H9 (cell line): ENCODE results near the gene PAMR1. TPM values are rescaled to one million over a fixed set of nuclear protein-coding genes. Genes with fewer than 3 reads are reported as not detected.

Experiments used
- DNase-seq: peaks from one replicate; pipeline ENCODE4 v3.0.0-alpha.2; 2017
- H2AFZ ChIP-seq: one replicate; pipeline ENCODE4 v1.6.1; 2013; ENCODE audit warnings: mild to moderate bottlenecking, low read length, control low read depth, moderate library complexity
- H2AK5ac ChIP-seq: 2 replicates; pipeline ENCODE4 v1.6.1; 2013; ENCODE audit warnings: low read length, control low read depth, mixed read lengths; ENCODE audit not compliant: insufficient read length
- H2BK120ac ChIP-seq: one replicate; pipeline ENCODE4 v1.6.1; 2013; ENCODE audit warnings: low read depth, mild to moderate bottlenecking, low read length, control low read depth, inconsistent platforms; ENCODE audit not compliant: poor library complexity, severe bottlenecking
- H2BK12ac ChIP-seq: 2 replicates; pipeline ENCODE4 v1.6.1; 2013; ENCODE audit warnings: low read length, control low read depth, mixed read lengths, low read depth; ENCODE audit not compliant: insufficient read length
- H2BK15ac ChIP-seq: 2 replicates; pipeline ENCODE4 v1.6.1; 2013; ENCODE audit warnings: low read depth, low read length, control low read depth
- H2BK20ac ChIP-seq: one replicate; pipeline ENCODE4 v1.6.1; 2013; ENCODE audit warnings: low read depth, mild to moderate bottlenecking, low read length, control low read depth, inconsistent platforms; ENCODE audit not compliant: poor library complexity, severe bottlenecking
- H2BK5ac ChIP-seq: 2 replicates; pipeline ENCODE4 v1.6.1; 2013; ENCODE audit warnings: low read length, control low read depth, mixed read lengths; ENCODE audit not compliant: insufficient read length
- H3K14ac ChIP-seq: 2 replicates; pipeline ENCODE4 v1.6.1; 2013; ENCODE audit warnings: low read length, control low read depth; ENCODE audit not compliant: insufficient read depth
- H3K18ac ChIP-seq: 2 replicates; pipeline ENCODE4 v1.6.1; 2013; ENCODE audit warnings: low read depth, mild to moderate bottlenecking, mixed read lengths, low read length, control low read depth; ENCODE audit not compliant: insufficient read length
- H3K23ac ChIP-seq: 2 replicates; pipeline ENCODE4 v1.6.1; 2013; ENCODE audit warnings: low read length, control low read depth, mixed read lengths, low read depth; ENCODE audit not compliant: insufficient read length
- H3K23me2 ChIP-seq: 2 replicates; pipeline ENCODE4 v1.6.1; 2013; ENCODE audit warnings: low read depth, mild to moderate bottlenecking, mixed read lengths, low read length, control low read depth; ENCODE audit not compliant: insufficient read length, poor library complexity, severe bottlenecking
- H3K27ac ChIP-seq: 2 replicates; pipeline ENCODE4 v1.5.1; 2013; ENCODE audit warnings: low read length, control low read depth, mixed read lengths, low read depth; ENCODE audit not compliant: insufficient read length
- H3K27me3 ChIP-seq: 2 replicates; pipeline ENCODE4 v1.6.1; 2013; ENCODE audit warnings: low read length, control low read depth, inconsistent platforms; ENCODE audit not compliant: insufficient read depth
- H3K4ac ChIP-seq: 2 replicates; pipeline ENCODE4 v1.6.1; 2013; ENCODE audit warnings: low read depth, mild to moderate bottlenecking, control low read depth, inconsistent platforms, low read length, moderate library complexity
- H3K4me1 ChIP-seq: 2 replicates; pipeline ENCODE4 v1.6.1; 2013; ENCODE audit warnings: low read length, control low read depth, inconsistent platforms; ENCODE audit not compliant: insufficient read depth
- H3K4me2 ChIP-seq: 2 replicates; pipeline ENCODE4 v1.6.1; 2013; ENCODE audit warnings: low read length, control low read depth, mixed read lengths; ENCODE audit not compliant: insufficient read length, insufficient read depth
- H3K56ac ChIP-seq: 2 replicates; pipeline ENCODE4 v1.6.1; 2013; ENCODE audit warnings: low read depth, mild to moderate bottlenecking, mixed read lengths, low read length, control low read depth; ENCODE audit not compliant: insufficient read length
- H3K79me1 ChIP-seq: 2 replicates; pipeline ENCODE4 v1.6.1; 2013; ENCODE audit warnings: low read depth, mild to moderate bottlenecking, moderate library complexity, low read length, control low read depth, inconsistent platforms; ENCODE audit not compliant: insufficient read depth, poor library complexity, severe bottlenecking
- H3K79me2 ChIP-seq: 2 replicates; pipeline ENCODE4 v1.6.1; 2013; ENCODE audit warnings: low read length, control low read depth, inconsistent platforms; ENCODE audit not compliant: insufficient read depth
- H3K9ac ChIP-seq: 2 replicates; pipeline ENCODE4 v1.6.1; 2013; ENCODE audit warnings: low read length, control low read depth, mixed read lengths; ENCODE audit not compliant: insufficient read length; ENCODE audit errors: extremely low read depth
- H3K9me3 ChIP-seq: one replicate; pipeline ENCODE4 v1.6.1; 2013; ENCODE audit warnings: low read depth, low read length, inconsistent platforms; ENCODE audit not compliant: control insufficient read depth
- H3T11ph ChIP-seq: one replicate; pipeline ENCODE4 v1.6.1; 2013; ENCODE audit warnings: mild to moderate bottlenecking, low read length, control low read depth, inconsistent platforms
- H4K20me1 ChIP-seq: one replicate; pipeline ENCODE4 v1.6.1; 2013; ENCODE audit not compliant: control insufficient read depth, insufficient read length, insufficient read depth
- H4K5ac ChIP-seq: 2 replicates; pipeline ENCODE4 v1.6.1; 2013; ENCODE audit warnings: low read depth, mild to moderate bottlenecking, mixed read lengths, low read length, control low read depth; ENCODE audit not compliant: insufficient read length
- H4K8ac ChIP-seq: replicated peaks from 2 replicates; pipeline ENCODE4 v1.6.1; 2013; ENCODE audit warnings: low read length, control low read depth, mixed read lengths, low read depth; ENCODE audit not compliant: insufficient read length
- H4K91ac ChIP-seq: 2 replicates; pipeline ENCODE4 v1.6.1; 2013; ENCODE audit warnings: low read depth, mild to moderate bottlenecking, moderate library complexity, mixed read lengths, low read length, control low read depth; ENCODE audit not compliant: insufficient read length
- H3K27ac Mint-ChIP-seq, 3 experiments: 2 replicates in 2 of 3; 3 replicates in 1 of 3; pipeline ENCODE4 v1.8.0; 2020 to 2021; ENCODE audit warnings: mixed read lengths in 3 of 3, mild to moderate bottlenecking in 1 of 3, moderate library complexity in 1 of 3
- H3K27me3 Mint-ChIP-seq: 2 replicates; pipeline ENCODE4 v1.8.0; 2021; ENCODE audit warnings: low read depth, mild to moderate bottlenecking, moderate library complexity, mixed read lengths
- H3K36me3 Mint-ChIP-seq, 3 experiments: 2 replicates in 2 of 3; 3 replicates in 1 of 3; pipeline ENCODE4 v1.8.0; 2020 to 2021; ENCODE audit warnings: low read depth in 3 of 3, mixed read lengths in 3 of 3; ENCODE audit not compliant: insufficient read depth in 1 of 3
- H3K4me1 Mint-ChIP-seq, 2 experiments: 2 replicates each; pipeline ENCODE4 v1.8.0; 2020; ENCODE audit warnings: mixed read lengths in 2 of 2
- H3K4me3 Mint-ChIP-seq, 2 experiments: 2 replicates in 1 of 2; 3 replicates in 1 of 2; pipeline ENCODE4 v1.8.0; 2020 to 2021; ENCODE audit warnings: mild to moderate bottlenecking in 2 of 2, mixed read lengths in 2 of 2, moderate library complexity in 1 of 2
- H3K9me3 Mint-ChIP-seq, 2 experiments: 2 replicates in 1 of 2; 3 replicates in 1 of 2; pipeline ENCODE4 v1.8.0; 2020; ENCODE audit warnings: mild to moderate bottlenecking in 2 of 2, mixed read lengths in 2 of 2, moderate library complexity in 1 of 2
- WGBS: extraction: QIAGEN DNeasy Blood & Tissue Kit; methylation state at CpG from one replicate; pipeline ENCODE4 v1.1.7; 2013; ENCODE audit warnings: missing lambda C conversion rate, low lambda C conversion rate, mixed read lengths; ENCODE audit not compliant: insufficient read length; ENCODE audit errors: extremely low coverage; 5-methylcytosine and 5-hydroxymethylcytosine counted together
- total RNA-seq: library from RNA; stranded (reverse); gene quantifications from 2 replicates; pipeline ENCODE4 v1.2.1, GENCODE V29; 2021
- TF ChIP-seq, protein P1 (sequence below): fragments of 200-600 bp; sonication (generic); conservative IDR thresholded peaks from 3 replicates; pipeline ENCODE4 v1.8.0; 2021; ENCODE audit warnings: antibody characterized with exemption, mild to moderate bottlenecking

The PAMR1 gene
- total RNA-seq, 1 experiment from 2014 or later: 2.4 TPM

DNA sequence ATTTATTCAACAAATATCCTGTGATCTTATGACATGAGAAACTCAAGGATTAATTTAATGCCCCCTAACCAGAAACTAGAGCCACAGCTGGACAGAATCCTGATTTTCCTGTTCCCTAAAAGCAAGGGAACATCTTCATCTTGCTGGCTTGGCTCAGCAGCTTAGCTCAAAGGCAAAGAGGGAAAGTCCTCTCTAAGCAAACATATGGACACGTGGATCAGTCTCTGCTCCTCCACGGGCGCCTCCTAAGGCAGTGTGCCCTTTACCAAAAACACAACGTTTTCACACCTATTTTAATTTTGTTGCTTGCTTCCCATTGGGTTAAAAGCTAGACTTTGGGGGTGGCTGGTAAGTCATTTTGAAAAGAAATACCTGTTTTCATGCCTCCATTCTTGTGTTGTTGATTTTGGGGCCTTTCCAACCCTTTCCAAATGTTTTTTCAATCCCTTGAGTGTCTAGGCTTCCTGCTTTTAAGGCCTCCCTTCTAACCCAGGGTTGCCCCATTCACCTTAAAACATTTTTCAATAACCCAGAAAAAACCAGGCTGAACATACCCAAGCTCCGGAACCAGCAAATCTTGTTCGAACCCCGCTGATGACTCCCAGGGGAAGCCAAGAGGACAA is 121.5 kb downstream of the PAMR1 start:
- no peaks in the 10 kb centered on the region for H3K27me3 ChIP-seq
- H2BK12ac ChIP-seq: no peak overlapping the region
- no peak overlapping the region for H2AK5ac ChIP-seq
- no peak overlapping the region for H2AFZ ChIP-seq
- no peak overlapping the region for H4K8ac ChIP-seq
- no peaks in the 10 kb centered on the region for H3K4me1 ChIP-seq
- H3K14ac ChIP-seq: no peak overlapping the region
- H3K79me1 ChIP-seq: no peaks in the 10 kb centered on the region
- no peaks in the 10 kb centered on the region for H3K9me3 ChIP-seq
- no peak overlapping the region for H2BK20ac ChIP-seq
- H3K4me2 ChIP-seq: no peak overlapping the region
- no peak overlapping the region for H3K9ac ChIP-seq
- H3T11ph ChIP-seq: no peak overlapping the region
- no peaks in the 10 kb centered on the region for H4K20me1 ChIP-seq
- no peak overlapping the region for H3K23ac ChIP-seq
- no peak overlapping the region for H2BK5ac ChIP-seq
- H3K9me3 Mint-ChIP-seq: no peaks in the 10 kb centered on the region; a peak in 1 of 5 replicates
- peaks cover 5% of the 10 kb centered on the region for H3K27me3 Mint-ChIP-seq
- WGBS: no CpG with 5 or more reads among the region's 7 CpGs
- H3K4ac ChIP-seq: no peak overlapping the region
- H3K4me3 Mint-ChIP-seq: no peak overlapping the region
- DNase-seq: no peak
- H3K4me1 Mint-ChIP-seq: peaks cover 17 to 28% of the 10 kb centered on the region in 2 experiments
- H3K36me3 Mint-ChIP-seq: no peaks in the 10 kb centered on the region
- no peaks in the 10 kb centered on the region for H3K79me2 ChIP-seq
- H3K56ac ChIP-seq: no peak overlapping the region
- H2BK120ac ChIP-seq: no peak overlapping the region
- TF ChIP-seq, protein P1, sequence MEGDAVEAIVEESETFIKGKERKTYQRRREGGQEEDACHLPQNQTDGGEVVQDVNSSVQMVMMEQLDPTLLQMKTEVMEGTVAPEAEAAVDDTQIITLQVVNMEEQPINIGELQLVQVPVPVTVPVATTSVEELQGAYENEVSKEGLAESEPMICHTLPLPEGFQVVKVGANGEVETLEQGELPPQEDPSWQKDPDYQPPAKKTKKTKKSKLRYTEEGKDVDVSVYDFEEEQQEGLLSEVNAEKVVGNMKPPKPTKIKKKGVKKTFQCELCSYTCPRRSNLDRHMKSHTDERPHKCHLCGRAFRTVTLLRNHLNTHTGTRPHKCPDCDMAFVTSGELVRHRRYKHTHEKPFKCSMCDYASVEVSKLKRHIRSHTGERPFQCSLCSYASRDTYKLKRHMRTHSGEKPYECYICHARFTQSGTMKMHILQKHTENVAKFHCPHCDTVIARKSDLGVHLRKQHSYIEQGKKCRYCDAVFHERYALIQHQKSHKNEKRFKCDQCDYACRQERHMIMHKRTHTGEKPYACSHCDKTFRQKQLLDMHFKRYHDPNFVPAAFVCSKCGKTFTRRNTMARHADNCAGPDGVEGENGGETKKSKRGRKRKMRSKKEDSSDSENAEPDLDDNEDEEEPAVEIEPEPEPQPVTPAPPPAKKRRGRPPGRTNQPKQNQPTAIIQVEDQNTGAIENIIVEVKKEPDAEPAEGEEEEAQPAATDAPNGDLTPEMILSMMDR: no peak
- H4K5ac ChIP-seq: no peak overlapping the region
- H4K91ac ChIP-seq: no peak overlapping the region
- no peak overlapping the region for H3K18ac ChIP-seq
- H3K27ac Mint-ChIP-seq: no peak overlapping the region
- no peak overlapping the region for H2BK15ac ChIP-seq
- H3K27ac ChIP-seq: no peak overlapping the region
- H3K23me2 ChIP-seq: no peaks in the 10 kb centered on the region
